HG03354 (cell line): Measurements from ENCODE around the gene SBNO2.

Source experiments
- ATAC-seq: cut with Tn5 transposase; IDR thresholded peaks from one replicate; pipeline ENCODE4 v1.9.1; 2021; ENCODE audit warnings: mild to moderate bottlenecking; ENCODE audit not compliant: unreplicated experiment, poor library complexity, severe bottlenecking

Gene SBNO2

DNA sequence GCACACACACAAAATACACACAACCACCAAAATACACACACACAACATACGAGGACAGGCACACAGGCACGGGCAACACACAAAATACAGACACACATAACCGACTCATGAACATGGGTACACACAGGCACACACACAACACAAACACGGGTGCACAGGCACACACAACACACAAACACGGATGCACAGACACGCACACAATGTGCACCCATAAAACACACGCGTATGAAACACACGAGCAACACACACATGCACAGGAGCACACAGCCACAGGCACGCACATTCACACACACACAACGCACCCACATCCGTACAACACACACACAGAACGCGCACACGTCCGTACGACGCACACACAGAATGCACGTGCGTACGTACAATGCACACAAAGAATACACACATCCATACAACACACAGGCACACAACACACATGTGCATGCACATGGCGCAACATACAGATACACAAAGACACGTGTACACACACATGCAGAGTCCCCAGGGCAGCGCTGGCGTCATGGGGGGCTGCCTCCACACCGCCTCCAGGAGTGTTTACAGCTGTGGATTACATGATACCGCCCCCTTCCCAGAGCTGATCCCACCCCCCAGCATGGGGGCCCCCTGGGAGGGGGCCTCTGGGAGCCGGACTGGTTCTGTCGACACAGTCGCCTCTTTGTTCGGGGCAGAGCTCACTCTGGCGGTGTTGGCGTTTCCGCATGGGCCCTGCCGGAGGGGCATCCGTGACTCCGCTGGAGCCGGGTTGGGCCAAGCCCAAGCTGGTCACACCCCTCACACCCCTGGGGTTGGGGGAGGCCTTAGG lies 2.9 kb downstream of the SBNO2 start:
- no peak for ATAC-seq

- ATAC-seq, result no peak
These were observed 3.9 kb downstream of the SBNO2 start for GRCh38 chr19:1169921-1170885.

- ATAC-seq, result no peak
These were observed 4.7 kb downstream of the SBNO2 start for GRCh38 chr19:1169411-1169791.

GRCh38 chr19:1168572-1169410 lies 5.3 kb downstream of the SBNO2 start:
- ATAC-seq, result no peak

- no peak for ATAC-seq
These were observed 6.1 kb downstream of the SBNO2 start for GRCh38 chr19:1167687-1168571.

GRCh38 chr19:1166872-1167573 lies 7.0 kb downstream of the SBNO2 start:
- no peak for ATAC-seq

- ATAC-seq, result no peak
These were observed 9.2 kb downstream of the SBNO2 start for GRCh38 chr19:1164684-1165531.

GRCh38 chr19:1163934-1164683 lies 10.0 kb downstream of the SBNO2 start:
- ATAC-seq, result no peak

- no peak for ATAC-seq
These were observed 10.7 kb downstream of the SBNO2 start for GRCh38 chr19:1163283-1163933.

GRCh38 chr19:1162404-1163282 lies 11.4 kb downstream of the SBNO2 start:
- ATAC-seq, result no peak

GRCh38 chr19:1161716-1162115 lies 12.4 kb downstream of the SBNO2 start:
- no peak for ATAC-seq

- no peak for ATAC-seq
These were observed 14.0 kb downstream of the SBNO2 start for GRCh38 chr19:1159864-1160595.

DNA sequence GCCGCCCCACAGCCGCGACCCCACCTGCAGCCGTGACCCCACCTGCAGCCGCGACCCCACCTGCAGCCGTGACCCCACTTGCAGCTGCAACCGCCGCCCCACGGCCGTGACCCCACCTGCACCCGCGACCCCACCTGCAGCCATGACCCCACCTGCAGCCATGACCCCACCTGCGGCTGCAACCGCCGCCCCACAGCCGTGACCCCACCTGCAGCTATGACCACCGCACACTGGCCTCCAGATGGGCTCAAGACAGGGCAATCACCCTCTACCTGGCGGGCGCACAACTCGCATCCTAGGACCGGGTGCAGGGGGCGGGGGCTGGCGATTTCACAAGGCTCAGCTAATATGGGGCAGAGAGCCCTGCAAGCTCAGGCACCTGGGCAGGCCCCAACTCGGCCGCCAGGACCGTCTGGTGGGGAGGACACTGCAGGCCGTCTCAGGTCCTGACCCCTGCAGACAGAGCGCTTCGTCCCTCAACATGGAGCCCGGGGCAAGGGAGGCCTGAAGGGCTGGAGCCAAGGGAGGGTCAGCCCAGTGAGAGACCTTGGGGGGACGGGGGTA lies 15.1 kb downstream of the SBNO2 start:
- no peak for ATAC-seq
